ENCODE results near the gene MEIKIN.
"Not testable (repeated sequence)": the region's sequence is repeated elsewhere in the genome, so short reads cannot be mapped to it uniquely, and the experiment has no call there.

The MEIKIN gene

DNA sequence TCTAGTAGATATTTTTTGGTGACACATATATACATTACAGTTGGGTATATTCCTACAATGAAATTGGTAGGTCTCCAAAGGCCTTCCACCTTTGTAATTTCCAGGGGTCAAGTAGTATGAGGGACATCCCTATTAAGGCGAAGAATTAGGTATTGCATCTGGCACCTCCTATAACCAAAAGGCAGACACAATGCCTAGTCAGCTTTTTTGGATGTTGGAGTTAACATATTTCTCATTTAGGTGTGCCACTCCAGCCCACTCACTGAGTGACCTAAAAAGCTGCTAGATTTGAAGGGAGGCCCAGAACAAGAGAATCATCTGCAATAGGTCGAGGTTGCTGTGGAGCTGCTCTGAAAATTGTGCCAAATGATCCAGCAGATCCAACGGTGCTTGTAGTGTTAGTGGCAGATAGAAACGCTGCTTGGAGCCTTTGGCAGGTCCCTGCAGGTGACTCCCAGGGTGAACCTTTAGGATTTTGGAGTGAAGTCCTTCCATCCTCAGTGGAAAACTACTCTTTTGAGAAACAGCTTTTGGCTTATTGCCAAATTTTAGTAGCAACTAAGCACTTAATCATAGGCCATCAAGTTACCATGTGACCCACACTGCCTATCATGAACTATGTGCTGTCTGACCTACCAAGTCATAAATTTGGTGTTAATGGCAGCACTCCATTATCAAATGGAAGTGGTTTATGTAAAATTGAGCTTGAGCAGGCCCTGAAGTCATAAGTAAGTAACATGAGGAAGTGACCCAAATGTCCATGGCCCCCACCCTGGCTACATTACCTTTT, 132.9 kb downstream of the MEIKIN start:
- no peak for DNase-seq (ENCODE audit: low read depth in 1 of 2, low spot score in 1 of 2)

DNA sequence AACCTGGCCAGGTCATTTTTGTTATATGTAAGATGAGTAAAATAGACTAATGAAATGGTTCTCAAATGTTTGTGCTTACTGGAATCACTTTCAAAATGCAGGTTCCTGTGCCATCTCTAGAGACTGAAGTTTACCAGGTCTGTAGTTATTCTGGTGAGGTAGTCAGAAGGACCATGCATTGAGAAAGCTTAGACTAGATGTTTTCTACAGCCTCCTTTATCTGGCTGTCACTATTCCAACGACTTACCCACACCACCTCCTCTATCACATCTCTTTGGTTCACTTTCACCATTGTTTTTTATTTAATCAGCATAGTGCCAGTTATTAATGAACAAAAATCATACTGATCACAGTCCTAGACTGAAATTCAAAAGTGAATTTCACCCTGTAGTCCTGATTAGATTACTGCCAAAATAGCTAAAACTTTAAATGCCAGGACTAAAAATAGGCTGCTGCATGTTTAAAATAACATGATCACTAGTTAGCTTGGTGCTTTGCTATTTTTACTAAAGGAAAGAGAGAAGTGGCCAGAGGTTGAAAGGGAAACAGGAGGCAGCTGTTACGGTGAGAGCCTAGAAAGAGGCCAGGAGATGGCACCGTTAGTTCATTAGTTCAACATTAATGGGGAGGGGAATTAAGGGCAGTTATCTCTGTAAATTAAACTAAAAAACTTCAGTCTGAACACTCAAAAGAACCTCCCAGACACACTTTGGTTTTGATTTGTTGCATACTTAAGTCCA, 134.8 kb downstream of the MEIKIN start:
- no peak for DNase-seq (ENCODE audit: low read depth in 1 of 2, low spot score in 1 of 2)

DNA sequence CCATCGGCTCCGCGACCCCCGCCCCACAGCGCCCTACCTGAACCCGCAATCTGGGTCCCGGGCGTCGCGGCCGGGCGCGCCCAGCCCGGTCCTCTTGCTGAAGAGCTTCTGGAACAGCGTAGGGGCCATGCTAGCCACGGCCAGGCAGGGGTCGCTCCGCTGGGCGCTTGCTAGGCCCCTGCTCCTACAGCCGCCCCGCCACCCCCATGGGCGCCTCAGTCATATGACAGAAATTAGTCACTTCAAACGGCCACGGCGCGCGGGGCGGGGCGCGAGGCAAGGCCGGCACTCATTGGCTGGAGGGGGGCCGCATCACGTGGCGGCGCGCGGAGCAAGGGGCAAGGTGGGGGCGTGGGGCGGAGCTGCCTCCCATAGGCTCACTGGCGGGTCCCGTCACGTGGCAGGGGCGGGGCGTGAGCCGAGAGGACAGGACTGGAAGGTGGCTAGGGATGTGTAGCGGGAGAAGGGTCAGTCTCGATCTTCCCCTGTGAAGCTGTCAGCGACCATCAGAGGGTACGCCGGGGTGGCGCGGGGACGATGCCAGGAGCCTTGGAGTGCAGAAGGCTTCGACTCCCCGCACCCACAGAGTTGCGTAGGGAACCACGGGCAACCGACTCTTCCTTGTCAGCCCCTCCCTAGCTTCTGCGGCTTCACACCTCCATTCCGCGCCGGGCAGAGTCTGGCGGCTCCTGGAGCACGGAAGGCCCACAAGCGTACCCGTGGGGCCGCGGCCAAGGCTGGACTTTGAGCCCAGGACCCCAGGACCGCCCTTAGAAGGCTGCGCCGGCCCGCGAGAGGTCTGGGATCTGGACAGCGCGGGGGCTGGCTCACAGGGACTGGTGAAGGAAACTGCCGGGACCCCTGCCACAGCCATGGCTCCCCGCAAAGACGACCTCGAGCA, 148.4 kb downstream of the MEIKIN start, which contains the start of gene FNIP1:
Gene FNIP1 (minus strand): TSS at position 225 of the 901 bp plus-strand sequence. CDS start 96 bp downstream, at position 129.
- peak; percentile 97 for DNase-seq (ENCODE audit: low read depth in 1 of 2, low spot score in 1 of 2)

DNA sequence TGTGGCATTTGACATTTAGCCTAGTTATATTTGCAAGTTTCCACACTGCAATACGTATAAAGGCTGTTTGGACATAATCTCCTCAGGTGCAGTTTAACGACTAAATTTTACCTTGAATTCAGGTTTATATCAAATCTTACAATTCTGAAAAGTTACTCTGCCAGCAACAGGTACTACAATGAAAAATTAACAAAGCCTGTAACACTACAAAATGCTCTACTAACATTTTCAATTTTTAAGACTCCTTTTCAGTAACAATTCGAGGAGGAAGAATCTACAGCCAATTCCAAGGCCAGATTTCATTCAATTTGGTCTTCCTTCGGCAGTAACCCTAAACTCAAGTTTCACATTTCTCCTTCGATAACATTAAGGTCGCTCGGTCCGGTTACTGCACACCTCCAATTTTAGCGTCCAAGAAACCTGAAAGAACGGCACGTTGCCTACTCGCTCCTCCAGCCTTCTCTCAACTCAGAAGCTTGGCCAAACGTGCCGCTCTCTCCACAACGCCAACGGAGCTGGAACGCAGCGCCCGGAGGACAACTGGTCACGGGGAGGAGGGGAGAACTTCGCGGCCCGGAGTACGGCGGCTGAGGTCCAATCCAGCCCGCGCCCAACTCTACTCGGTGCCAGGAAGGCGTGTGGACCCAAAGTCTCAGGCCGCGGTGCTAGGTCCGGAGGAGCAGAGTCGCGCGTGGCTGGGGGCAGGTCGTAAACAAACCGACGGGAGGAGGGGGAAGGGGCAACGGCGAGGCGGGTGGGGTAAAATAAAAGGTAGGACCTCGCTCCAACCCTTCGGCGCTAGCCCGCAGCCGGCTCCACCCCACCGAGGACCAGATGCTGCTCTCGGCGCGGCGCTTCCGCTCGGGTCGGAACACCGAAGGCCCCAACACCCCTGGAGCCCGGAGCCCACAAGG, 149.3 kb downstream of the MEIKIN start:
- DNase-seq (ENCODE audit: low read depth in 1 of 2, low spot score in 1 of 2): peak in 1 of 2 donors; percentile 14

GRCh38 chr5:131795228-131795627, 150.2 kb downstream of the MEIKIN start:
- DNase-seq (ENCODE audit: low read depth in 1 of 2, low spot score in 1 of 2): no peak

DNA sequence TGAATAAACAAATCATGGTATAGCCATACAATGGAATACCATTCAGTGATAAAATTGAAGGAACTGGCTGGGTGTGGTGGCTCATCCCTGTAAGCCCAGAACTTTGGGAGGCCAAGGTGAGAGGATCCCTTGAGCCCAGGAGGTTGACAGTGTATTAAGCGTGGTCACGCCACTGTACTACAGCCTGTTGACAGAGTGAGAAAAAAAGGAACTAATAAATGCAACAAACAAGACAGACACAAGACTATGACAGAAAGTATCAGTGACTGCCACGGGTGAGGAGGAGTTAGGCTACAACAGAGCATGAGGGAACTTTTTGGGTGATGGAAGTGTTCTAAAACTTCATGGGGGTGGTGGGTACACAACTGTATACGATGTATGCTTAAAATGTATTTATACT, 150.9 kb downstream of the MEIKIN start:
- DNase-seq (ENCODE audit: low read depth in 1 of 2, low spot score in 1 of 2): no peak

- no peak for DNase-seq (ENCODE audit: low read depth in 1 of 2, low spot score in 1 of 2)
Observed at GRCh38 chr5:131792896-131793295, 152.6 kb downstream of the MEIKIN start.

GRCh38 chr5:131791866-131792265, 153.6 kb downstream of the MEIKIN start:
- no peak for DNase-seq (ENCODE audit: low read depth in 1 of 2, low spot score in 1 of 2)

DNA sequence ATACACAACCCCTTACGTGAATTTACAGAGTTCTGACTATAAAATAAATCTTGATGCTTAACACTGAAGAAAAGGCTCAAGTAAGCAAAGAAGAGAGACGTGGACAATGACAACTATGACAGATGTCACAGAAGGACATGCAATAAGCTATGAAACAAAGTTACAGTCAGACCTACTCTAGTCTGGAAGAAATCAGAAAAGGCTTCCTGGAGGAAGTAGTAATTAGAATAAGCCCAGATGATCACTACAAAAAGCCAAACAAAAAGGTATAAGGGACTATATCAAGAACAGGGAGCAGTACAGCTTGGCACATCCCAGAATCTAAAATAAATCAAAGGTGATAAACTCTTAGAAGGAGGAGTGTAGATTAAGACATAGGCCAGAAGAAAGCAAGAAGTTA, 154.9 kb downstream of the MEIKIN start:
- DNase-seq (ENCODE audit: low read depth in 1 of 2, low spot score in 1 of 2): no peak

DNA sequence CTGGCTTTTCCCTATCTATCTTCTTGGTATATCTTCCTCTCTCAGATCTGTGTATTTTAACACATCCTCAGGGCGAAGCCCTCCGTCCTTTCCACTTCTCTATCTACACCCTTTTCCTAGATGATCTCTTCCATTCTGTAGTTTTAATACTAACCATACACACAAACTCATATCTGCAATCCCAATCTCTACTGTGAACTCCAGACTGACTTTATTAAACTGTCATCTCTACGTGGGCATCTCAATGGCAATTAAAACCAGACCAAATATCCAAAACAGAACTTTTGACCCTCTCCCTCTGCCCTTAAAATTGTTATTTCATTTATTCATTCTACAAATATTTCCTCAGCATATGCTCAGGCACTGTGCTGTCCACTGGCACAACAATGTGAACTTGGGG, 155.7 kb downstream of the MEIKIN start:
- no peak for DNase-seq (ENCODE audit: low read depth in 1 of 2, low spot score in 1 of 2)

DNA sequence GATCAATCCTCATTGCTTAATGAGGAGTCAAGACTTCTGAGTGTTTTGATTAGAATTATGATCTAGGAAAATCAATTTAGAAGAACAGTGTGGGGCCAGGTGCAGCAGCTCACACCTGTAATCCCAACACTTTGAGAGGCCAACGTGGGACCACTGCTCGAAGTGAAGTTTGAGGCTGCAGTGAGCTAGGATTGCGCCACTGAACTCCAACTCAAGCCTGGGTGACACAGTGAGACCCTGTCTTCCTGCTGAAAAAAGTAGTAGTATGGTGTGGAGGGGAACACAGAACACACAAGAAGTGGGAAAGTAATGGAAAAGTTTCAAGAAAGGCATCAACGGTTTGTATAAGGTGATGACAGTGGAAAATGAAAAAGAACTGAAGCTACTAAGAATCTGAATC, 157.7 kb downstream of the MEIKIN start:
- no peak for DNase-seq (ENCODE audit: low read depth in 1 of 2, low spot score in 1 of 2)

DNA sequence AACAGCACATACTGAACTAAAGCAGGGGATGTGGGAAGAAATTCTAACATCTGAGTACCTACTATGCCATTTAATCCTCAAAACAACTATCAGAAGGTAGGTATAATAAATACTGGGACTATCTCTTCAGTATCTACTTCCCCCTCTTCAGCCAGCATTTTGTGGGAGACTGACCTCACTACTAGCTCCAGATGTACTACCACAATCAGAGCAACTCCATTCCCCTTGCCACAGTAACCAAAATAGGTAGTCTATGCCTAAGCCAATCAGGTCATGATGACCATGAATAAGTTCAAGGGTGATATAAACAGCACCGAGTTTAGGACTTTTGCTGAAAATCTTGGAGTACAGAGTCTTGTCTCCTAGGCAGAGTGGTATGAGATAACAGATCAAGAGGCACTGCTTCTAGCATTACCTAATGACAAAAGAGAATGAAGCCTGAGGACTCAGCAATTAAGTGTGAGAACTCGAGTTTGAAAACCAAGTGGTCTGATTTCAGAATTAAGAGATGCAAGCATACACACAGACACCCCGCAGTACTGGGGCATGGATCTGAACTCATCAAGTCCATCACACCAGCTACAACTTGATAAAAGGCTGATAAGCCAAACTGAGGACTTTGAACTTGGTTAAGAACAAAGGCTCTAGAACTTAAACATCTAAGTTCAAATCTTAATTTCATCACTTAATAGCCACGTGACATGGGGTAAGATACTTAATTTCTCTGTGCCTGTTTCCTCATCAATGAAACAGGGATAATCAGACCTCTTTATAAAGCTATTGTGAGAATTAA, 158.4 kb downstream of the MEIKIN start:
- DNase-seq (ENCODE audit: low read depth in 1 of 2, low spot score in 1 of 2): no peak

DNA sequence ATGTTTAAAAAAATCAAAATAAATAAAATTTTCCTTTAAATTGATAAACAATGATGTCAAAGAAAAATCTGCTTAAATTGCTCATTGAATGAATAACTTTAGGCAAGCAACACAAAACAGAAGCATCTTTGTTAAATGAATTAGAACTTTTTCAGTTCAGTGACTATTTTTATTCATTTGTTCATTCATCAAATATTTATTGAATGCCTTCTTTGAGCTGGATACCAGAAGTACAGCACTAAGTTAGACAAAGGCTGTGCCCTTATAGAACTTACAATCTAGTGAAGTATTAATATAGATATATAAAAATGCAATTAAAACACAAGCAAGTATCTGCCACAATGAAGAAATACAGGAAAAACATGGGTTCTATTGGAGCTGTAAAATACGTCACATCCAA, 159.4 kb downstream of the MEIKIN start:
- DNase-seq (ENCODE audit: low read depth in 1 of 2, low spot score in 1 of 2): no peak

- DNase-seq (ENCODE audit: low read depth in 1 of 2, low spot score in 1 of 2): no peak
Observed at GRCh38 chr5:131783874-131784273, 161.6 kb downstream of the MEIKIN start.

- no peak for DNase-seq (ENCODE audit: low read depth in 1 of 2, low spot score in 1 of 2)
Observed at GRCh38 chr5:131783357-131783756, 162.1 kb downstream of the MEIKIN start.

- DNase-seq (ENCODE audit: low read depth in 1 of 2, low spot score in 1 of 2): no peak
Observed at GRCh38 chr5:131782717-131783116, 162.7 kb downstream of the MEIKIN start.

GRCh38 chr5:131778141-131778540, 167.3 kb downstream of the MEIKIN start:
- DNase-seq (ENCODE audit: low read depth in 1 of 2, low spot score in 1 of 2): not testable (repeated sequence)

DNA sequence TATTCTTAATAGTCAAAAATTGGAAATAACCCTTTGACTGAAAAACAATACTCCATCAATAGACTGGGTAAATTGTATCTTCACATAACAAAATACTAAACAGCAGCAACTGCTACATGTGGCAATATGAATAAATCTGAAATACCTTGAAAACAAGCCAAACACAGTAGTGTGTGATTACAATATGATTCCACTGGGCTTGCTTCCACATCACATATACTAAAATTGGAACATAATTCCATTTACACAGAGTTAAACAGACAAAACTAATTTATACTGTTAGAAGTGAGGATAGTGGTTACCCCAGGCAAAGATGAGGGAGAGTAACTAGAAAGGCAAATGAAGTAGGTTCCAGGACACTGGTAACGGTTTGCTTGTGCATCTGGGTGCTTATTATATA, 169.0 kb downstream of the MEIKIN start:
- no peak for DNase-seq (ENCODE audit: low read depth in 1 of 2, low spot score in 1 of 2)

DNA sequence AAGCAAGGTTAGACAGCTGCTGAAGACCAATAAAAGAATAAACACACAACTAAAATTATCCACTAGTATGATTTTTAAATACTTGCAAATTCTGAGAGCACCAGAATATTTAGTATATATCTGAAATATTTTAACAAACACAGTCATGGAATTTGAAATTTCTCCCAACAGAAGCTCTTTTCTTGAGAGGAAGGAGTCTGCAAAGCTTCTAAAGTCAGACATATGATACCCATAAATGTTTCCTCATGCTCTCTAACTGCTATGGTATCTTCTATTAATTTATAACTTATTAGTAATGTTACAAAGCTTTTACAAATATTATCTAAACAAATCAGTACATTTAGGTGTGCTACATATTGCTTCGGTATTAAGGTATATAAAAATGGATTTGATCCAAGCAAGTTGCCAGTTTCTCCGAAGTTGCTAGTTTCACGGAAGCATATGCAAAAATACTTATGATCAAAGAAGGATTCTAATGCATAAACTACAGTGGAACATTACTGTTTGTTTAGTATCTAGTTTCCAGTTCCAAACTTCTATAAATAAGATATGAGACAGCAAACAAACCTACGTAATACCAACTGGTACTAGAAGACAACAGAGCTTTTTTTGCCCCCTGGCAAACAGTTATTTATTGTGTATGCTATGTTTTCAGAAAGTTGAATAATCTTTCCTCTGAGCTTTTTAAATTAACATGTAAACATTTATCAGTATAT, 170.7 kb downstream of the MEIKIN start:
- no peak for DNase-seq (ENCODE audit: low read depth in 1 of 2, low spot score in 1 of 2)
